ENCODE measurements around the gene ECT2. TPM values are rescaled to one million over a fixed set of nuclear protein-coding genes. Genes with fewer than 3 reads are reported as not detected.

ECT2 gene
- polyA plus RNA-seq, 1 donor from 2014 or later = 6.3 TPM

DNA sequence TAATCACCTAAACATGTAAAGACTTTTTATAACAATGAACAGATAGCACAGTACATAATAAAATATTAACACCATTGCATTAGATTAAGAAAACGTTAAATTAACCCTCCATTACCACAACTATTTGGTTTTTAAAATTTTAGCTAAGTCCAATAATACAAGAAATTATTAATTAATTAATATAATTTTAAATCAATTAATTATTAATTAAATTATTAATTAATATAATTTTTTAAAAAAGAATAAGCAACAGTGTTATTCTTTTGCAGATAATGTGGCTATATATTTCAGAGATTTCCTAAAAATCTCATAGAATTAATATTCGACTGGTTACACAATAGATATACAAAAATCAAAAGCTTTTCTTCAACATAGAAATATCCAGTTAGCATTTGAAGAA lies 82.5 kb downstream of the ECT2 start:
- H3K9me2 ChIP-seq (ENCODE audit: insufficient read depth, low read length) = no peaks in the 10 kb centered on the region
- H3K27ac ChIP-seq (ENCODE audit: low read length) = no peak overlapping the region
- H3F3A ChIP-seq (ENCODE audit: insufficient read depth, low read length, poor library complexity, severe bottlenecking) = no peaks in the 10 kb centered on the region
- no peak overlapping the region for H2AFZ ChIP-seq (ENCODE audit: low read depth, low read length)
- H3K4me3 ChIP-seq (ENCODE audit: low read length) = no peak overlapping the region
- TF ChIP-seq POLR2AphosphoS5 (IDR thresholded peaks at IDR 0.05) = no peak
- TF ChIP-seq RAD21 (conservative IDR thresholded peaks at IDR 0.05) = no peak
- no peak for TF ChIP-seq REST (IDR thresholded peaks at IDR 0.05; ENCODE audit: borderline replicate concordance)
- TF ChIP-seq MXI1 (conservative IDR thresholded peaks at IDR 0.05; ENCODE audit: poor library complexity, severe bottlenecking) = no peak
- TF ChIP-seq EZH2 (IDR thresholded peaks at IDR 0.05; ENCODE audit: borderline replicate concordance, insufficient read depth, low read length, poor library complexity, severe bottlenecking) = no peak
- TF ChIP-seq EP300 (conservative IDR thresholded peaks at IDR 0.05; ENCODE audit: poor library complexity, severe bottlenecking) = no peak
- no peak for TF ChIP-seq SMC3 (conservative IDR thresholded peaks at IDR 0.05; ENCODE audit: poor library complexity)
- no peak for TF ChIP-seq TAF1 (IDR thresholded peaks at IDR 0.05; ENCODE audit: low read depth)
- TF ChIP-seq CTCF (IDR thresholded peaks at IDR 0.05; ENCODE audit: poor library complexity, severe bottlenecking) = no peak
- H3K4me2 ChIP-seq (ENCODE audit: low read length) = no peak overlapping the region
- no peaks in the 10 kb centered on the region for H4K20me1 ChIP-seq (ENCODE audit: insufficient read depth)
- no peaks in the 10 kb centered on the region for H3K36me3 ChIP-seq (ENCODE audit: insufficient read depth, low read length)
- no peaks in the 10 kb centered on the region for H3K9me3 ChIP-seq (ENCODE audit: low read length)
- H3K9ac ChIP-seq (ENCODE audit: low read length) = no peak overlapping the region
- no peaks in the 10 kb centered on the region for H3K79me2 ChIP-seq (replicated peaks; ENCODE audit: insufficient read depth, low read length)
- H3K27me3 ChIP-seq (ENCODE audit: insufficient read depth, low read depth, low read length) = no peaks in the 10 kb centered on the region

DNA sequence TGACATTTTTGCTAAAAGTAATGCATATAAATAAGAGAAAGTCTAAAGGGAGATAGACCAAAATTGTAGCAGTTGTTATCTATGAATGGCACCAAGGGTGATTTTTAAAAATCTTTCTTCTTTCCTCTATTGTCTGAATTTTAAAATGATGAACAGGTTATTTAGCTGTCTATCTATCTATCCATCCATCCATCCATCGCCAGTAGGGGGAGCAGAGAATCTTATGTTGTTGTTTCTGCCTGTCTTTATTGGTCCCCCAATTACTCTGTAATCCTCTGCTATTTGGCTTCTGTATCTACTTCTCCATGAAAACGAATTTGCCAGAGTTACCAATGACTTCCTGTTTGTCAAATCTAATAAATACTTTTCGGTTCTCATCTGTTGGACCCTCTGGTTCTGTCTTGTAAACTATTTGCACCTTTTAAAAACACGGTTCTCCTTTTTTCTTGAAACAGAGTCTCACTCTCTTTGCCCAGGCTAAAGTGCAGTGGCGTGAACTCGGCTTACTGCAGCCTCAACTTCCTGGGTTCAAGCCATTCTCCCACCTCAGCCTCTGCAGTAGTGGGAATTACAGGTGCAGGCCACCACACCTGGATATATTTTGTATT lies 86.0 kb downstream of the ECT2 start:
- H3K79me2 ChIP-seq (replicated peaks; ENCODE audit: insufficient read depth, low read length) = no peaks in the 10 kb centered on the region
- H3K27me3 ChIP-seq (ENCODE audit: insufficient read depth, low read depth, low read length) = no peaks in the 10 kb centered on the region
- H2AFZ ChIP-seq (ENCODE audit: low read depth, low read length) = no peak overlapping the region
- no peak overlapping the region for H3K27ac ChIP-seq (ENCODE audit: low read length)
- TF ChIP-seq SMC3 (conservative IDR thresholded peaks at IDR 0.05; ENCODE audit: poor library complexity) (peak; percentile 20), EZH2 (IDR thresholded peaks at IDR 0.05; ENCODE audit: borderline replicate concordance, insufficient read depth, low read length, poor library complexity, severe bottlenecking) (no peak), MXI1 (conservative IDR thresholded peaks at IDR 0.05; ENCODE audit: poor library complexity, severe bottlenecking) (no peak), CTCF (IDR thresholded peaks at IDR 0.05; ENCODE audit: poor library complexity, severe bottlenecking) (peak; percentile 47), TAF1 (IDR thresholded peaks at IDR 0.05; ENCODE audit: low read depth) (no peak), POLR2AphosphoS5 (IDR thresholded peaks at IDR 0.05) (no peak), EP300 (conservative IDR thresholded peaks at IDR 0.05; ENCODE audit: poor library complexity, severe bottlenecking) (no peak), RAD21 (conservative IDR thresholded peaks at IDR 0.05) (peak; percentile 34), REST (IDR thresholded peaks at IDR 0.05; ENCODE audit: borderline replicate concordance) (no peak)
- no peaks in the 10 kb centered on the region for H3F3A ChIP-seq (ENCODE audit: insufficient read depth, low read length, poor library complexity, severe bottlenecking)
- no peaks in the 10 kb centered on the region for H3K36me3 ChIP-seq (ENCODE audit: insufficient read depth, low read length)
- no peak overlapping the region for H3K9ac ChIP-seq (ENCODE audit: low read length)
- H3K4me3 ChIP-seq (ENCODE audit: low read length) = no peak overlapping the region
- H4K20me1 ChIP-seq (ENCODE audit: insufficient read depth) = no peaks in the 10 kb centered on the region
- no peaks in the 10 kb centered on the region for H3K9me2 ChIP-seq (ENCODE audit: insufficient read depth, low read length)
- no peak overlapping the region for H3K4me2 ChIP-seq (ENCODE audit: low read length)
- no peaks in the 10 kb centered on the region for H3K9me3 ChIP-seq (ENCODE audit: low read length)
